WTC11 (cell line): Measurements from ENCODE around the gene ZNF548. TPM values are rescaled to one million over a fixed set of nuclear protein-coding genes. Genes with fewer than 3 reads are reported as not detected.

Experiments used
- ATAC-seq: fragments of 200-7000 bp; cut with Tn5 transposase; 2 replicates; pipeline ENCODE4 v1.10.0; 2021; ENCODE audit warnings: mild to moderate bottlenecking, moderate library complexity
- CTCF ChIA-PET: fragments of 300-600 bp; sonication (Branson Sonifier 250); formaldehyde crosslinking; loops from one replicate; lab custom pipeline; 2021; ENCODE audit warnings: antibody characterized with exemption; lab: Charles Lee
- POLR2A ChIA-PET: fragments of 350-600 bp; sonication (Branson Sonifier 250); formaldehyde crosslinking; loops from one replicate; lab custom pipeline; 2021; ENCODE audit warnings: antibody characterized with exemption; lab: Charles Lee
- DNase-seq: peaks from one replicate; pipeline ENCODE4 v3.0.0; 2021; ENCODE audit warnings: low spot score
- H3K27ac Mint-ChIP-seq: 2 replicates; pipeline ENCODE4 v1.8.0; 2021; ENCODE audit warnings: mixed read lengths
- H3K27me3 Mint-ChIP-seq: 2 replicates; pipeline ENCODE4 v1.8.0; 2021; ENCODE audit warnings: low read depth, mild to moderate bottlenecking, moderate library complexity, mixed read lengths
- H3K36me3 Mint-ChIP-seq: 2 replicates; pipeline ENCODE4 v1.8.0; 2021; ENCODE audit warnings: mixed read lengths
- H3K4me1 Mint-ChIP-seq: 2 replicates; pipeline ENCODE4 v1.8.0; 2022; ENCODE audit warnings: mixed read lengths
- H3K4me3 Mint-ChIP-seq: 2 replicates; pipeline ENCODE4 v1.8.0; 2021; ENCODE audit warnings: mild to moderate bottlenecking, moderate library complexity, mixed read lengths
- H3K9me3 Mint-ChIP-seq: 2 replicates; pipeline ENCODE4 v1.8.0; 2021; ENCODE audit warnings: mixed read lengths
- ERG ChIP-seq: fragments of 250-450 bp; sonication (Bioruptor Pico); IDR thresholded peaks from 2 replicates; pipeline ENCODE4 v1.8.0; 2021; ENCODE audit warnings: mild to moderate bottlenecking
- GABPB1 ChIP-seq: sonication (generic); formaldehyde crosslinking; IDR thresholded peaks from 2 replicates; pipeline ENCODE4 v1.8.1; 2023; ENCODE audit warnings: mild to moderate bottlenecking, missing genetic modification reagents
- HMGA2 ChIP-seq: fragments of 250-450 bp; sonication (Bioruptor Pico); IDR thresholded peaks from 2 replicates; pipeline ENCODE4 v1.4.0; 2021; ENCODE audit warnings: mild to moderate bottlenecking, moderate library complexity
- KAT7 ChIP-seq: sonication (generic); formaldehyde crosslinking; IDR thresholded peaks from 2 replicates; pipeline ENCODE4 v1.8.1; 2023; ENCODE audit warnings: missing genetic modification reagents, mild to moderate bottlenecking, borderline replicate concordance
- NFYB ChIP-seq: sonication (generic); formaldehyde crosslinking; conservative IDR thresholded peaks from 2 replicates; pipeline ENCODE4 v1.8.0; 2022; ENCODE audit warnings: low read depth, missing genetic modification reagents
- OVOL2 ChIP-seq: fragments of 250-450 bp; sonication (Bioruptor Pico); IDR thresholded peaks from 2 replicates; pipeline ENCODE4 v1.9.0; 2021; ENCODE audit warnings: mild to moderate bottlenecking, borderline replicate concordance
- PREB ChIP-seq: sonication (generic); formaldehyde crosslinking; IDR thresholded peaks from 2 replicates; pipeline ENCODE4 v1.8.1; 2022; ENCODE audit warnings: mild to moderate bottlenecking, missing genetic modification reagents, moderate library complexity, borderline replicate concordance
- RELA ChIP-seq: sonication (generic); formaldehyde crosslinking; IDR thresholded peaks from 2 replicates; pipeline ENCODE4 v1.8.1; 2022; ENCODE audit warnings: missing genetic modification reagents, mild to moderate bottlenecking, borderline replicate concordance
- SP1 ChIP-seq: sonication (generic); formaldehyde crosslinking; conservative IDR thresholded peaks from 2 replicates; pipeline ENCODE4 v1.8.1; 2022; ENCODE audit warnings: missing genetic modification reagents
- USF2 ChIP-seq: sonication (generic); formaldehyde crosslinking; IDR thresholded peaks from 2 replicates; pipeline ENCODE4 v1.8.1; 2023; ENCODE audit warnings: mild to moderate bottlenecking, missing genetic modification reagents, moderate library complexity
- ZNF263 ChIP-seq: sonication (generic); formaldehyde crosslinking; IDR thresholded peaks from 2 replicates; pipeline ENCODE4 v1.8.1; 2022; ENCODE audit warnings: low read depth, mild to moderate bottlenecking, moderate library complexity, missing genetic modification reagents
- ZNF423 ChIP-seq: fragments of 250-450 bp; sonication (Bioruptor Pico); IDR thresholded peaks from 2 replicates; pipeline ENCODE4 v2.1.2; 2022; ENCODE audit warnings: mild to moderate bottlenecking, moderate library complexity
- total RNA-seq: library from RNA; stranded (reverse); gene quantifications from 3 replicates; pipeline ENCODE4 v1.2.3, GENCODE V29; 2021
- TF ChIP-seq, protein P1 (sequence below): sonication (generic); formaldehyde crosslinking; conservative IDR thresholded peaks from 2 replicates; pipeline ENCODE4 v1.8.1; 2023; ENCODE audit warnings: mild to moderate bottlenecking, low read depth, missing genetic modification reagents, moderate library complexity
- TF ChIP-seq, protein P2 (sequence below): sonication (generic); formaldehyde crosslinking; IDR thresholded peaks from 2 replicates; pipeline ENCODE4 v1.8.0; 2022; ENCODE audit warnings: missing genetic modification reagents
- TF ChIP-seq, protein P3 (sequence below): sonication (generic); formaldehyde crosslinking; IDR thresholded peaks from 2 replicates; pipeline ENCODE4 v1.8.0; 2022; ENCODE audit warnings: mild to moderate bottlenecking, missing genetic modification reagents
- TF ChIP-seq, protein P4 (sequence below): sonication (generic); formaldehyde crosslinking; IDR thresholded peaks from 2 replicates; pipeline ENCODE4 v1.8.1; 2022; ENCODE audit warnings: missing genetic modification reagents, borderline replicate concordance
- TF ChIP-seq, protein P5 (sequence below): fragments of 250-450 bp; sonication (Bioruptor Pico); IDR thresholded peaks from 2 replicates; pipeline ENCODE4 v1.9.0; 2021; ENCODE audit warnings: moderate library complexity, mild to moderate bottlenecking, inconsistent platforms, borderline replicate concordance

The ZNF548 gene
- total RNA-seq, 1 experiment from 2014 or later, result 11.3 TPM

GRCh38 chr19:57395710-57396109 is 6.1 kb downstream of the ZNF548 start:
- Mint-ChIP-seq H3K9me3 (no peaks in the 10 kb centered on the region), H3K4me1 (peaks cover 7% of the 10 kb centered on the region), H3K4me3 (no peak overlapping the region), H3K27me3 (no peaks in the 10 kb centered on the region; the same call in 1 of the 2 replicates), H3K36me3 (peaks cover 25% of the 10 kb centered on the region), H3K27ac (no peak overlapping the region)
- TF ChIP-seq SP1 (CRISPR knock-in tag) (no peak), HMGA2 (CRISPR knock-in tag) (no peak), OVOL2 (CRISPR knock-in tag) (no peak), GABPB1 (CRISPR knock-in tag) (no peak), RELA (CRISPR knock-in tag) (no peak), KAT7 (CRISPR knock-in tag) (no peak), ZNF423 (no peak), ZNF263 (no peak), PREB (CRISPR knock-in tag) (no peak)
- TF ChIP-seq, protein P1, sequence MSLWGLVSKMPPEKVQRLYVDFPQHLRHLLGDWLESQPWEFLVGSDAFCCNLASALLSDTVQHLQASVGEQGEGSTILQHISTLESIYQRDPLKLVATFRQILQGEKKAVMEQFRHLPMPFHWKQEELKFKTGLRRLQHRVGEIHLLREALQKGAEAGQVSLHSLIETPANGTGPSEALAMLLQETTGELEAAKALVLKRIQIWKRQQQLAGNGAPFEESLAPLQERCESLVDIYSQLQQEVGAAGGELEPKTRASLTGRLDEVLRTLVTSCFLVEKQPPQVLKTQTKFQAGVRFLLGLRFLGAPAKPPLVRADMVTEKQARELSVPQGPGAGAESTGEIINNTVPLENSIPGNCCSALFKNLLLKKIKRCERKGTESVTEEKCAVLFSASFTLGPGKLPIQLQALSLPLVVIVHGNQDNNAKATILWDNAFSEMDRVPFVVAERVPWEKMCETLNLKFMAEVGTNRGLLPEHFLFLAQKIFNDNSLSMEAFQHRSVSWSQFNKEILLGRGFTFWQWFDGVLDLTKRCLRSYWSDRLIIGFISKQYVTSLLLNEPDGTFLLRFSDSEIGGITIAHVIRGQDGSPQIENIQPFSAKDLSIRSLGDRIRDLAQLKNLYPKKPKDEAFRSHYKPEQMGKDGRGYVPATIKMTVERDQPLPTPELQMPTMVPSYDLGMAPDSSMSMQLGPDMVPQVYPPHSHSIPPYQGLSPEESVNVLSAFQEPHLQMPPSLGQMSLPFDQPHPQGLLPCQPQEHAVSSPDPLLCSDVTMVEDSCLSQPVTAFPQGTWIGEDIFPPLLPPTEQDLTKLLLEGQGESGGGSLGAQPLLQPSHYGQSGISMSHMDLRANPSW (CRISPR knock-in tag), result no peak
- ChIA-PET POLR2A (no interaction called here), CTCF (no interaction called here)
- DNase-seq (no peak), ATAC-seq (no peak)

GRCh38 chr19:57398868-57399267 is 9.2 kb downstream of the ZNF548 start:
- ChIA-PET CTCF (interaction anchor here (1.4 kb wide), 1 partner anchor 7 kb away, joined by 3 read pairs; no protein-coding TSS in a partner anchor), POLR2A (interaction anchor here (0.6 kb wide), 1 partner anchor 15 kb away, joined by 4 read pairs; no protein-coding TSS in a partner anchor)
- H3K4me1 Mint-ChIP-seq, result no peaks in the 10 kb centered on the region
- no peak for ATAC-seq
- DNase-seq, result no peak
- TF ChIP-seq, protein P2, sequence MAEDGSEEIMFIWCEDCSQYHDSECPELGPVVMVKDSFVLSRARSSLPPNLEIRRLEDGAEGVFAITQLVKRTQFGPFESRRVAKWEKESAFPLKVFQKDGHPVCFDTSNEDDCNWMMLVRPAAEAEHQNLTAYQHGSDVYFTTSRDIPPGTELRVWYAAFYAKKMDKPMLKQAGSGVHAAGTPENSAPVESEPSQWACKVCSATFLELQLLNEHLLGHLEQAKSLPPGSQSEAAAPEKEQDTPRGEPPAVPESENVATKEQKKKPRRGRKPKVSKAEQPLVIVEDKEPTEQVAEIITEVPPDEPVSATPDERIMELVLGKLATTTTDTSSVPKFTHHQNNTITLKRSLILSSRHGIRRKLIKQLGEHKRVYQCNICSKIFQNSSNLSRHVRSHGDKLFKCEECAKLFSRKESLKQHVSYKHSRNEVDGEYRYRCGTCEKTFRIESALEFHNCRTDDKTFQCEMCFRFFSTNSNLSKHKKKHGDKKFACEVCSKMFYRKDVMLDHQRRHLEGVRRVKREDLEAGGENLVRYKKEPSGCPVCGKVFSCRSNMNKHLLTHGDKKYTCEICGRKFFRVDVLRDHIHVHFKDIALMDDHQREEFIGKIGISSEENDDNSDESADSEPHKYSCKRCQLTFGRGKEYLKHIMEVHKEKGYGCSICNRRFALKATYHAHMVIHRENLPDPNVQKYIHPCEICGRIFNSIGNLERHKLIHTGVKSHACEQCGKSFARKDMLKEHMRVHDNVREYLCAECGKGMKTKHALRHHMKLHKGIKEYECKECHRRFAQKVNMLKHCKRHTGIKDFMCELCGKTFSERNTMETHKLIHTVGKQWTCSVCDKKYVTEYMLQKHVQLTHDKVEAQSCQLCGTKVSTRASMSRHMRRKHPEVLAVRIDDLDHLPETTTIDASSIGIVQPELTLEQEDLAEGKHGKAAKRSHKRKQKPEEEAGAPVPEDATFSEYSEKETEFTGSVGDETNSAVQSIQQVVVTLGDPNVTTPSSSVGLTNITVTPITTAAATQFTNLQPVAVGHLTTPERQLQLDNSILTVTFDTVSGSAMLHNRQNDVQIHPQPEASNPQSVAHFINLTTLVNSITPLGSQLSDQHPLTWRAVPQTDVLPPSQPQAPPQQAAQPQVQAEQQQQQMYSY (CRISPR knock-in tag), result no peak
- TF ChIP-seq NFYB (CRISPR knock-in tag) (no peak), ERG (CRISPR knock-in tag) (no peak), USF2 (no peak)
- TF ChIP-seq, protein P3, sequence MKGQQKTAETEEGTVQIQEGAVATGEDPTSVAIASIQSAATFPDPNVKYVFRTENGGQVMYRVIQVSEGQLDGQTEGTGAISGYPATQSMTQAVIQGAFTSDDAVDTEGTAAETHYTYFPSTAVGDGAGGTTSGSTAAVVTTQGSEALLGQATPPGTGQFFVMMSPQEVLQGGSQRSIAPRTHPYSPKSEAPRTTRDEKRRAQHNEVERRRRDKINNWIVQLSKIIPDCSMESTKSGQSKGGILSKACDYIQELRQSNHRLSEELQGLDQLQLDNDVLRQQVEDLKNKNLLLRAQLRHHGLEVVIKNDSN (CRISPR knock-in tag), result no peak
- TF ChIP-seq, protein P4, sequence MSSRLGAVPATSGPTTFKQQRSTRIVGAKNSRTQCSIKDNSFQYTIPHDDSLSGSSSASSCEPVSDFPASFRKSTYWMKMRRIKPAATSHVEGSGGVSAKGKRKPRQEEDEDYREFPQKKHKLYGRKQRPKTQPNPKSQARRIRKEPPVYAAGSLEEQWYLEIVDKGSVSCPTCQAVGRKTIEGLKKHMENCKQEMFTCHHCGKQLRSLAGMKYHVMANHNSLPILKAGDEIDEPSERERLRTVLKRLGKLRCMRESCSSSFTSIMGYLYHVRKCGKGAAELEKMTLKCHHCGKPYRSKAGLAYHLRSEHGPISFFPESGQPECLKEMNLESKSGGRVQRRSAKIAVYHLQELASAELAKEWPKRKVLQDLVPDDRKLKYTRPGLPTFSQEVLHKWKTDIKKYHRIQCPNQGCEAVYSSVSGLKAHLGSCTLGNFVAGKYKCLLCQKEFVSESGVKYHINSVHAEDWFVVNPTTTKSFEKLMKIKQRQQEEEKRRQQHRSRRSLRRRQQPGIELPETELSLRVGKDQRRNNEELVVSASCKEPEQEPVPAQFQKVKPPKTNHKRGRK (CRISPR knock-in tag), result no peak
- TF ChIP-seq, protein P5, sequence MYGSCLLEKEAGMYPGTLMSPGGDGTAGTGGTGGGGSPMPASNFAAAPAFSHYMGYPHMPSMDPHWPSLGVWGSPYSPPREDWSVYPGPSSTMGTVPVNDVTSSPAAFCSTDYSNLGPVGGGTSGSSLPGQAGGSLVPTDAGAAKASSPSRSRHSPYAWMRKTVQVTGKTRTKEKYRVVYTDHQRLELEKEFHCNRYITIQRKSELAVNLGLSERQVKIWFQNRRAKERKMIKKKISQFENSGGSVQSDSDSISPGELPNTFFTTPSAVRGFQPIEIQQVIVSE, result no peak
- TF ChIP-seq, all 79 proteins: peak for 0
- no peak overlapping the region for H3K27ac Mint-ChIP-seq
- H3K36me3 Mint-ChIP-seq, result peaks cover 25% of the 10 kb centered on the region
- H3K9me3 Mint-ChIP-seq, result peaks cover 17% of the 10 kb centered on the region
- no peaks in the 10 kb centered on the region; the same call in 1 of the 2 replicates for H3K27me3 Mint-ChIP-seq
- H3K4me3 Mint-ChIP-seq, result no peak overlapping the region
